Neural cell (in vitro differentiated cells): ENCODE measurements around the gene GATM. TPM values are rescaled to one million over a fixed set of nuclear protein-coding genes. Genes with fewer than 3 reads are reported as not detected.

Experiments used
- H2AFZ ChIP-seq: fragments of 200-600, 300-800 bp; sonication (generic), shearing (Covaris generic); 2 replicates; pipeline ENCODE4 v1.6.0; 2014; ENCODE audit warnings: low read depth, mild to moderate bottlenecking, antibody characterized with exemption, low read length, moderate library complexity
- H3F3A ChIP-seq: fragments of 200-600 bp; shearing (Covaris generic); 2 replicates; pipeline ENCODE4 v1.6.1; 2016; ENCODE audit warnings: mild to moderate bottlenecking, moderate library complexity, mixed read lengths, antibody characterized with exemption, low read length; ENCODE audit not compliant: insufficient read depth, poor library complexity, severe bottlenecking
- H3K27ac ChIP-seq: fragments of 200-600, 300-800 bp; sonication (generic), shearing (Covaris generic); 2 replicates; pipeline ENCODE4 v1.5.1; 2014; ENCODE audit warnings: mild to moderate bottlenecking, low read length, moderate library complexity
- H3K27me3 ChIP-seq: fragments of 300-800, 200-600 bp; sonication (generic), shearing (Covaris generic); 2 replicates; pipeline ENCODE4 v1.6.0; 2014; ENCODE audit warnings: mild to moderate bottlenecking, low read depth, low read length, moderate library complexity; ENCODE audit not compliant: insufficient read depth
- H3K36me3 ChIP-seq: fragments of 300-800, 200-600 bp; sonication (generic), shearing (Covaris generic); 2 replicates; pipeline ENCODE4 v1.5.1; 2014; ENCODE audit warnings: mild to moderate bottlenecking, antibody characterized with exemption, low read length, moderate library complexity; ENCODE audit not compliant: insufficient read depth
- H3K4me2 ChIP-seq: fragments of 300-800, 200-600 bp; sonication (generic), shearing (Covaris generic); 2 replicates; pipeline ENCODE4 v1.6.0; 2014; ENCODE audit warnings: mild to moderate bottlenecking, low read length
- H3K4me3 ChIP-seq: fragments of 300-800, 200-600 bp; sonication (generic), shearing (Covaris generic); 2 replicates; pipeline ENCODE4 v1.5.1; 2014; ENCODE audit warnings: mild to moderate bottlenecking, low read length, moderate library complexity
- H3K79me2 ChIP-seq: fragments of 200-600 bp; shearing (Covaris generic); replicated peaks from 2 replicates; pipeline ENCODE4 v1.6.0; 2014; ENCODE audit warnings: mild to moderate bottlenecking, low read length, moderate library complexity; ENCODE audit not compliant: insufficient read depth
- H3K9ac ChIP-seq: fragments of 300-800, 200-600 bp; sonication (generic), shearing (Covaris generic); 2 replicates; pipeline ENCODE4 v1.6.1; 2016; ENCODE audit warnings: mild to moderate bottlenecking, low read length, mixed read lengths
- H3K9me2 ChIP-seq: fragments of 200-600 bp; shearing (Covaris generic); 2 replicates; pipeline ENCODE4 v1.6.1; 2016; ENCODE audit warnings: mild to moderate bottlenecking, low read length, mixed read lengths; ENCODE audit not compliant: insufficient read depth
- H3K9me3 ChIP-seq: fragments of 200-600, 300-800 bp; sonication (generic), shearing (Covaris generic); 2 replicates; pipeline ENCODE4 v1.6.1; 2016; ENCODE audit warnings: mild to moderate bottlenecking, mixed run types, low read length, moderate library complexity, mixed read lengths
- H4K20me1 ChIP-seq: fragments of 200-600 bp; shearing (Covaris generic); 2 replicates; pipeline ENCODE4 v1.6.1; 2016; ENCODE audit warnings: mild to moderate bottlenecking, mixed run types; ENCODE audit not compliant: insufficient read depth
- CTCF ChIP-seq: fragments of 450-650 bp; IDR thresholded peaks from 2 replicates; pipeline ENCODE4 v1.5.1; 2014; ENCODE audit warnings: antibody characterized with exemption, mild to moderate bottlenecking, moderate library complexity; ENCODE audit not compliant: poor library complexity, severe bottlenecking
- EP300 ChIP-seq: fragments of 450-650 bp; conservative IDR thresholded peaks from 2 replicates; pipeline ENCODE4 v1.6.1; 2014; ENCODE audit warnings: antibody characterized with exemption, mild to moderate bottlenecking, moderate library complexity; ENCODE audit not compliant: poor library complexity, severe bottlenecking
- EZH2 ChIP-seq: fragments of 200-600, 300-800 bp; shearing (Covaris generic), sonication (generic); IDR thresholded peaks from 2 replicates; pipeline ENCODE4 v1.6.1; 2014; ENCODE audit warnings: antibody characterized with exemption, low read length, borderline replicate concordance, mild to moderate bottlenecking; ENCODE audit not compliant: insufficient read depth, poor library complexity, severe bottlenecking
- MXI1 ChIP-seq: fragments of 450-650 bp; conservative IDR thresholded peaks from 2 replicates; pipeline ENCODE4 v1.6.1; 2014; ENCODE audit warnings: antibody characterized with exemption, mild to moderate bottlenecking; ENCODE audit not compliant: poor library complexity, severe bottlenecking
- POLR2AphosphoS5 ChIP-seq: IDR thresholded peaks from 2 replicates; pipeline ENCODE4 v1.6.1; 2012
- RAD21 ChIP-seq: fragments of 450-650 bp; conservative IDR thresholded peaks from 2 replicates; pipeline ENCODE4 v1.6.1; 2014; ENCODE audit warnings: antibody characterized with exemption, mild to moderate bottlenecking, moderate library complexity
- REST ChIP-seq: IDR thresholded peaks from 2 replicates; pipeline ENCODE4 v1.6.1; 2012; ENCODE audit warnings: borderline replicate concordance
- SMC3 ChIP-seq: fragments of 450-650 bp; conservative IDR thresholded peaks from 2 replicates; pipeline ENCODE4 v1.6.1; 2014; ENCODE audit warnings: antibody characterized with exemption, mild to moderate bottlenecking, moderate library complexity; ENCODE audit not compliant: poor library complexity
- TAF1 ChIP-seq: IDR thresholded peaks from 2 replicates; pipeline ENCODE4 v1.6.1; 2012; ENCODE audit warnings: low read depth
- polyA plus RNA-seq: library from polyadenylated mRNA; depleted of rRNA; stranded (reverse); fragments of >200 nt; gene quantifications from 2 replicates; pipeline ENCODE4 v1.2.3, GENCODE V29; 2014

The GATM gene
- polyA plus RNA-seq, 1 donor from 2014 or later, result 13.3 TPM

- H3K79me2 ChIP-seq, result no peaks in the 10 kb centered on the region
- H3K9me2 ChIP-seq, result no peaks in the 10 kb centered on the region
- no peaks in the 10 kb centered on the region for H3K9me3 ChIP-seq
- TF ChIP-seq EP300 (no peak), SMC3 (no peak), POLR2AphosphoS5 (no peak), MXI1 (no peak), CTCF (no peak), EZH2 (no peak), RAD21 (no peak), REST (no peak), TAF1 (no peak)
- H3K27me3 ChIP-seq, result no peaks in the 10 kb centered on the region
- H4K20me1 ChIP-seq, result no peaks in the 10 kb centered on the region
- no peak overlapping the region for H2AFZ ChIP-seq
- peaks cover 11% of the 10 kb centered on the region for H3K36me3 ChIP-seq
- no peak overlapping the region for H3K27ac ChIP-seq
- H3K9ac ChIP-seq, result no peak overlapping the region
- no peak overlapping the region for H3K4me2 ChIP-seq
- H3K4me3 ChIP-seq, result no peak overlapping the region
- H3F3A ChIP-seq, result no peaks in the 10 kb centered on the region
Observed at GRCh38 chr15:45417303-45417950, 39.1 kb upstream of the GATM start.

GRCh38 chr15:45414215-45414885 lies 36.0 kb upstream of the GATM start:
- no peaks in the 10 kb centered on the region for H3F3A ChIP-seq
- TF ChIP-seq RAD21, result no peak
- TF ChIP-seq MXI1, result no peak
- TF ChIP-seq TAF1, result no peak
- TF ChIP-seq SMC3, result no peak
- no peak for TF ChIP-seq POLR2AphosphoS5
- TF ChIP-seq EZH2, result no peak
- TF ChIP-seq EP300, result no peak
- TF ChIP-seq CTCF, result no peak
- no peak for TF ChIP-seq REST
- no peaks in the 10 kb centered on the region for H4K20me1 ChIP-seq
- H3K9ac ChIP-seq, result no peak overlapping the region
- no peaks in the 10 kb centered on the region for H3K79me2 ChIP-seq
- H3K4me3 ChIP-seq, result no peak overlapping the region
- H3K9me3 ChIP-seq, result no peaks in the 10 kb centered on the region
- no peaks in the 10 kb centered on the region for H3K27me3 ChIP-seq
- peaks cover 7% of the 10 kb centered on the region for H3K36me3 ChIP-seq
- no peak overlapping the region for H3K4me2 ChIP-seq
- no peaks in the 10 kb centered on the region for H3K9me2 ChIP-seq
- H2AFZ ChIP-seq, result no peak overlapping the region
- no peak overlapping the region for H3K27ac ChIP-seq
